HCT116 (cell line): Measurements from ENCODE around the gene PDE8A. TPM values are rescaled to one million over a fixed set of nuclear protein-coding genes. Genes with fewer than 3 reads are reported as not detected.

ENCODE experiments used
- ATAC-seq: fragments of 200-7000 bp; cut with Tn5 transposase; 2 replicates; pipeline ENCODE4 v1.9.1; 2020; ENCODE audit warnings: mild to moderate bottlenecking, moderate library complexity
- BruUV-seq: library from RNA; stranded (reverse); fragments of 400-500 nt; replicated peaks from 2 replicates; lab custom pipeline; 2021; lab: Mats Ljungman, UMichigan
- CTCF ChIA-PET: fragments of 300-600 bp; sonication (Branson Sonifier 250); formaldehyde crosslinking; loops from one replicate; lab custom pipeline; 2021; ENCODE audit warnings: antibody characterized with exemption; lab: Charles Lee
- POLR2A ChIA-PET: fragments of 300-600, 350-600 bp; sonication (Branson Sonifier 250); formaldehyde crosslinking; loops from one replicate; lab custom pipeline; 2021; ENCODE audit warnings: antibody characterized with exemption; lab: Charles Lee
- RAD21 ChIA-PET, 2 experiments: fragments of 300-600 bp; sonication (Branson Sonifier 250); formaldehyde crosslinking; loops; one replicate each; lab custom pipeline; 2023; ENCODE audit warnings: low total read pairs in 2 of 2; ENCODE audit not compliant: uncharacterized antibody in 2 of 2, unreplicated experiment in 2 of 2, low non-redundant PET in 1 of 2; lab: Charles Lee
- DNase-seq: peaks from one replicate; pipeline ENCODE4 v3.0.0-alpha.2; 2010; ENCODE audit warnings: low read depth, low spot score
- H2AFZ ChIP-seq: fragments of 200-600 bp; shearing (Covaris generic), sonication (generic); 2 replicates; pipeline ENCODE4 v1.6.1; 2017; ENCODE audit warnings: low read depth, mixed run types, mixed read lengths, antibody characterized with exemption, low read length; ENCODE audit not compliant: poor library complexity, severe bottlenecking
- H3K27ac ChIP-seq: 2 replicates; pipeline ENCODE4 v1.5.1; 2012; ENCODE audit warnings: low read depth, low read length
- H3K27me3 ChIP-seq: fragments of 200-600 bp; sonication (generic); 2 replicates; pipeline ENCODE4 v1.6.1; 2016; ENCODE audit warnings: mixed run types, low read length, mixed read lengths; ENCODE audit not compliant: insufficient read depth
- H3K36me3 ChIP-seq, 2 experiments: fragments of 200-500 bp in 1 of 2; fragments of 200-600 bp in 1 of 2; sonication (Bioruptor generic) in 1 of 2; sonication (generic) in 1 of 2; 2 replicates each; pipeline versions ENCODE4 v1.5.1 to v1.6.1; 2014 to 2016; ENCODE audit warnings: low read length in 2 of 2, inconsistent platforms in 1 of 2, mixed read lengths in 1 of 2, mixed run types in 1 of 2; ENCODE audit not compliant: insufficient read depth in 2 of 2, control insufficient read depth in 1 of 2
- H3K4me1 ChIP-seq, 2 experiments: fragments of 200-600 bp in 1 of 2; sonication (generic) in 1 of 2; 2 replicates each; pipeline versions ENCODE4 v1.5.1 to v1.6.1; 2012 to 2017; ENCODE audit warnings: low read length in 2 of 2, inconsistent platforms in 1 of 2, mild to moderate bottlenecking in 1 of 2, mixed read lengths in 1 of 2, mixed run types in 1 of 2, moderate library complexity in 1 of 2; ENCODE audit not compliant: insufficient read depth in 2 of 2, control insufficient read depth in 1 of 2
- H3K4me2 ChIP-seq: fragments of 200-600 bp; sonication (generic); 2 replicates; pipeline ENCODE4 v1.6.1; 2017; ENCODE audit warnings: mixed run types, low read length, mixed read lengths
- H3K4me3 ChIP-seq, 2 experiments: fragments of 200-600 bp in 1 of 2; sonication (generic) in 1 of 2; replicated peaks in 1 of 2; 2 replicates each; pipeline ENCODE4 v1.5.1; 2011 to 2016; ENCODE audit warnings: low read length in 2 of 2, control low read depth in 1 of 2, low read depth in 1 of 2, mild to moderate bottlenecking in 1 of 2, mixed read lengths in 1 of 2, mixed run types in 1 of 2
- H3K79me2 ChIP-seq: fragments of 200-600 bp; sonication (generic); 2 replicates; pipeline ENCODE4 v1.6.1; 2017; ENCODE audit warnings: mild to moderate bottlenecking, mixed run types, low read length, moderate library complexity, mixed read lengths; ENCODE audit not compliant: insufficient read depth
- H3K9ac ChIP-seq: fragments of 200-600 bp; sonication (generic); 2 replicates; pipeline ENCODE4 v1.6.1; 2016; ENCODE audit warnings: low read length, mixed read lengths
- H3K9me2 ChIP-seq: fragments of 200-600 bp; sonication (generic), shearing (Covaris generic); 2 replicates; pipeline ENCODE4 v1.6.1; 2017; ENCODE audit warnings: mixed run types, mild to moderate bottlenecking, moderate library complexity; ENCODE audit not compliant: insufficient read depth
- H3K9me3 ChIP-seq, 2 experiments: fragments of 200-500 bp in 1 of 2; fragments of 200-600 bp in 1 of 2; sonication (Bioruptor generic) in 1 of 2; sonication (generic) in 1 of 2; 2 replicates each; pipeline ENCODE4 v1.6.1; 2014 to 2017; ENCODE audit warnings: low read length in 2 of 2, mixed read lengths in 2 of 2, inconsistent platforms in 1 of 2, low read depth in 1 of 2, mild to moderate bottlenecking in 1 of 2, mixed run types in 1 of 2, moderate library complexity in 1 of 2; ENCODE audit not compliant: control insufficient read depth in 1 of 2, insufficient read depth in 1 of 2
- H4K20me1 ChIP-seq: fragments of 200-600 bp; sonication (generic), shearing (Covaris generic); 2 replicates; pipeline ENCODE4 v1.6.1; 2017; ENCODE audit warnings: mixed run types, mild to moderate bottlenecking, moderate library complexity; ENCODE audit not compliant: insufficient read depth
- ATF3 ChIP-seq: IDR thresholded peaks from 2 replicates; pipeline ENCODE4 v1.6.1; 2012
- CBX3 ChIP-seq: IDR thresholded peaks from 2 replicates; pipeline ENCODE4 v1.6.1; 2012; ENCODE audit warnings: low read depth
- EGR1 ChIP-seq: IDR thresholded peaks from 2 replicates; pipeline ENCODE4 v1.6.1; 2012; ENCODE audit warnings: low read depth
- ELF1 ChIP-seq: IDR thresholded peaks from 2 replicates; pipeline ENCODE4 v1.6.1; 2012; ENCODE audit warnings: low read depth, borderline replicate concordance
- POLR2A ChIP-seq: IDR thresholded peaks from 2 replicates; pipeline ENCODE4 v1.7.0; 2011; ENCODE audit warnings: borderline replicate concordance; ENCODE audit not compliant: insufficient read depth, insufficient read length; ENCODE audit errors: extremely low read depth
- POLR2AphosphoS5 ChIP-seq: IDR thresholded peaks from 2 replicates; pipeline ENCODE4 v1.6.1; 2011; ENCODE audit warnings: mild to moderate bottlenecking, low read depth, low read length, moderate library complexity
- REST ChIP-seq: IDR thresholded peaks from 2 replicates; pipeline ENCODE4 v1.6.1; 2012; ENCODE audit warnings: low read depth
- SRF ChIP-seq: IDR thresholded peaks from 2 replicates; pipeline ENCODE4 v1.6.1; 2012; ENCODE audit warnings: low read depth
- TCF7L2 ChIP-seq: IDR thresholded peaks from 2 replicates; pipeline ENCODE4 v1.7.0; 2011; ENCODE audit warnings: borderline replicate concordance, inconsistent platforms; ENCODE audit not compliant: insufficient read depth, insufficient read length; ENCODE audit errors: extremely low read depth
- ZBTB33 ChIP-seq: IDR thresholded peaks from 2 replicates; pipeline ENCODE4 v1.6.1; 2011; ENCODE audit warnings: mild to moderate bottlenecking, low read length, moderate library complexity; ENCODE audit not compliant: insufficient replicate concordance; ENCODE audit errors: extremely low read depth
- ZFX ChIP-seq: fragments of 450-650 bp; IDR thresholded peaks from 2 replicates; pipeline ENCODE4 v1.6.1; 2017
- intact Hi-C: fragments of 100-400 bp; cut with micrococcal nuclease; formaldehyde crosslinking; loops from 2 replicates; pipeline ENCODE4 v1.10.0; 2022
- total RNA-seq: library from RNA; stranded (reverse); gene quantifications from one replicate; pipeline ENCODE4 v1.2.1, GENCODE V29; 2021; ENCODE audit not compliant: unreplicated experiment

Gene PDE8A
- total RNA-seq, 1 experiment from 2014 or later, result 37.8 TPM

GRCh38 chr15:85086855-85087254 lies 105.2 kb downstream of the PDE8A start:
- no peak overlapping the region for H3K27ac ChIP-seq
- no peaks in the 10 kb centered on the region for H3K4me1 ChIP-seq
- no peaks in the 10 kb centered on the region for H3K9me3 ChIP-seq
- no TSS peak for BruUV-seq
- intact Hi-C loops, result no loop called here
- no peaks in the 10 kb centered on the region for H3K79me2 ChIP-seq
- ATAC-seq (no peak), DNase-seq (no peak)
- POLR2A ChIA-PET, result interaction anchor here (0.6 kb wide), 1 partner anchor 9 kb away, joined by 3 read pairs; no protein-coding TSS in a partner anchor
- no peak overlapping the region for H2AFZ ChIP-seq
- no peak overlapping the region for H3K4me3 ChIP-seq
- H4K20me1 ChIP-seq, result no peaks in the 10 kb centered on the region
- no peak overlapping the region for H3K9ac ChIP-seq
- RAD21 ChIA-PET, result no interaction called here
- no peaks in the 10 kb centered on the region for H3K9me2 ChIP-seq
- TF ChIP-seq CBX3 (no peak), ATF3 (no peak), ELF1 (no peak), TCF7L2 (no peak), REST (no peak), ZFX (no peak), POLR2A (no peak), POLR2AphosphoS5 (no peak), SRF (no peak), ZBTB33 (no peak), EGR1 (no peak)
- TF ChIP-seq, all 23 proteins: peak for 0
- peaks cover 0 to 6% of the 10 kb centered on the region in 2 experiments; a peak in 2 of 4 replicates for H3K36me3 ChIP-seq
- H3K4me2 ChIP-seq, result no peak overlapping the region
- H3K27me3 ChIP-seq, result no peaks in the 10 kb centered on the region
- CTCF ChIA-PET, result no interaction called here
